Upper lobe of left lung (tissue), 6 donors: ENCODE results near the gene FBN2. TPM values are rescaled to one million over a fixed set of nuclear protein-coding genes. Genes with fewer than 3 reads are reported as not detected.
A peak's percentile ranks its signal among the peaks of the same experiment; 100 is the strongest.

ENCODE experiments used
- ATAC-seq, 2 donors: fragments of 200-7000 bp; cut with Tn5 transposase; one replicate each; pipeline ENCODE4 v1.9.1; 2022; ENCODE audit warnings: mild to moderate bottlenecking in 2 of 2, moderate library complexity in 2 of 2; ENCODE audit not compliant: low FRiP score in 2 of 2
- DNase-seq, 2 donors: peaks; one replicate each; pipeline ENCODE4 v3.0.0-alpha.2; 2019 to 2020
- H3K27ac ChIP-seq, 4 donors: fragments of 200-600 bp; sonication (generic); one replicate each; pipeline ENCODE4 v1.5.1; 2016 to 2019
- H3K27me3 ChIP-seq, 4 donors: fragments of 200-600 bp; sonication (generic); one replicate each; pipeline ENCODE4 v1.5.1; 2017 to 2019
- H3K36me3 ChIP-seq, 4 donors: fragments of 200-600 bp; sonication (generic); one replicate each; pipeline ENCODE4 v1.5.1; 2016 to 2019
- H3K4me1 ChIP-seq, 4 donors: fragments of 200-600 bp; sonication (generic); one replicate each; pipeline ENCODE4 v1.5.1; 2018 to 2019
- H3K4me3 ChIP-seq, 4 donors: fragments of 200-600 bp; sonication (generic); one replicate each; pipeline ENCODE4 v1.5.1; 2017 to 2019; ENCODE audit warnings: mild to moderate bottlenecking in 2 of 4, moderate library complexity in 1 of 4
- H3K9me3 ChIP-seq, 4 donors: fragments of 200-600 bp; sonication (generic); one replicate each; pipeline ENCODE4 v1.5.1; 2018 to 2019
- EP300 ChIP-seq, 4 donors: sonication (generic); formaldehyde crosslinking; IDR thresholded peaks; one replicate each; pipeline ENCODE4 v1.5.1; 2017; ENCODE audit warnings: antibody characterized with exemption in 4 of 4, control low read depth in 2 of 4
- POLR2A ChIP-seq, 4 donors: fragments of 450-650 bp; IDR thresholded peaks; one replicate each; pipeline ENCODE4 v1.5.1; 2016 to 2017; ENCODE audit warnings: antibody characterized with exemption in 4 of 4, mild to moderate bottlenecking in 2 of 4
- POLR2AphosphoS5 ChIP-seq, 2 donors: sonication (generic); formaldehyde crosslinking; IDR thresholded peaks; one replicate each; pipeline ENCODE4 v1.5.1; 2017; ENCODE audit warnings: antibody characterized with exemption in 2 of 2
- WGBS, 2 donors: methylation state at CpG; one replicate each; pipeline ENCODE4 v1.1.5; 2017 to 2018; 5-methylcytosine and 5-hydroxymethylcytosine counted together
- total RNA-seq, 6 donors: library from RNA; depleted of rRNA in 4 of 6; stranded (reverse); fragments of >200 nt in 4 of 6; gene quantifications; one replicate each; pipeline versions ENCODE4 v1.1.0 to v1.2.1, GENCODE V29; 2016 to 2021
- TF ChIP-seq, protein P1 (sequence below), 6 experiments: fragments of 450-650 bp in 4 of 6; fragments of 200-600 bp in 2 of 6; sonication (generic) in 2 of 6; IDR thresholded peaks; one replicate each; pipeline ENCODE4 v1.5.1; 2016 to 2019; ENCODE audit warnings: antibody characterized with exemption in 6 of 6
- donor health status: DM: no; HTN: no; CAD: no; lungs with moderate emphysema.
- donor health status: DM: no; HTN: yes; CAD: no; lungs with severe emphysema.

The FBN2 gene
- total RNA-seq, 6 donors from 2014 or later: under 0.01 to 1.7 (median 0.39) TPM

DNA sequence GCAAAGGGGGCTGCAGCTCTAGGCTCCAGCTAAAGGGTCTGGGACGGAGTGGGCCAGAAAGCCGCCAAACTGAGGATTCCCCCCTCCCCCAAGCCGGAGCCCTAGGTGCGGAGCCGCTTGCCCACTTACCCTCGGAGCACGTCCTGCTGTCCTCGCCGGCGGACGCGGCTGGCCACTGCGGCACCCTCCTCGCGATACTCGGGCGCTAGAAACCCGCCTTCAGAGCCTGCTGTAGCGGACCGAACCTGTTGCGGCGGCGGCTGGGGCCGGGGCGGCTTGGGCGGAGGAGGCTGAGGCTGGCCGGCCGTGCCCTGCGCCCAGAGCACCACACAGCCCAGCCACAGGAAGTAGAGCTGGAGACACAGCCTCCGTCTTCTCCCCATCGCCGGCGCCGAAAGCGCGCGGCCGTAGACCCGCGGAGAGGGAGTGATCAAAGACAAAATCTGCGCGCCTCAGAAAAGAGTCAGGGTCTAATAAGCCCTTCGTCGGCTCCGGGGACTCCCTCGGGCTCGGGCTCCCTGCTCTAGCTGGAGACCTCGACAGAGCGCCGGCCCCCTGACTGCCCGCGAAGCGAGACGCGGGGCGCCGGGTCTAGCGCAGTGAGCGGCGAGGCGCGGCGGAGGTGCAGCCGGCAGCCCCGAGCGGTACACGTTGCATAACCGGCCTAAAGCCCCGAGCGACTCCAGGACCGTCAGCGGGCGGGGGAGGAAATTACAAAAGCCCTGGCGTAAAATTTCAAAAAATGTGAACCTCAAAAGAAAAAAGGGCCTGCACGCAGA lies 635 bp downstream of the FBN2 start:
- peak; percentile 51 to 79 for ATAC-seq
- Histone ChIP-seq H3K9me3 (no peaks in the 10 kb centered on the region), H3K27ac (peak overlapping the region in 1 of 4 donors; percentile 21), H3K4me3 (peak overlapping the region; percentile 8 to 64 (median 46)), H3K27me3 (peaks cover 0 to 25% (median 14%) of the 10 kb centered on the region in 4 donors), H3K36me3 (no peaks in the 10 kb centered on the region), H3K4me1 (peaks cover 10 to 27% (median 24%) of the 10 kb centered on the region in 4 donors)
- TF ChIP-seq EP300 (IDR thresholded peaks at IDR 0.05): no peak
- TF ChIP-seq, protein P1, sequence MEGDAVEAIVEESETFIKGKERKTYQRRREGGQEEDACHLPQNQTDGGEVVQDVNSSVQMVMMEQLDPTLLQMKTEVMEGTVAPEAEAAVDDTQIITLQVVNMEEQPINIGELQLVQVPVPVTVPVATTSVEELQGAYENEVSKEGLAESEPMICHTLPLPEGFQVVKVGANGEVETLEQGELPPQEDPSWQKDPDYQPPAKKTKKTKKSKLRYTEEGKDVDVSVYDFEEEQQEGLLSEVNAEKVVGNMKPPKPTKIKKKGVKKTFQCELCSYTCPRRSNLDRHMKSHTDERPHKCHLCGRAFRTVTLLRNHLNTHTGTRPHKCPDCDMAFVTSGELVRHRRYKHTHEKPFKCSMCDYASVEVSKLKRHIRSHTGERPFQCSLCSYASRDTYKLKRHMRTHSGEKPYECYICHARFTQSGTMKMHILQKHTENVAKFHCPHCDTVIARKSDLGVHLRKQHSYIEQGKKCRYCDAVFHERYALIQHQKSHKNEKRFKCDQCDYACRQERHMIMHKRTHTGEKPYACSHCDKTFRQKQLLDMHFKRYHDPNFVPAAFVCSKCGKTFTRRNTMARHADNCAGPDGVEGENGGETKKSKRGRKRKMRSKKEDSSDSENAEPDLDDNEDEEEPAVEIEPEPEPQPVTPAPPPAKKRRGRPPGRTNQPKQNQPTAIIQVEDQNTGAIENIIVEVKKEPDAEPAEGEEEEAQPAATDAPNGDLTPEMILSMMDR (IDR thresholded peaks at IDR 0.05): no peak
- no peak for TF ChIP-seq POLR2AphosphoS5 (IDR thresholded peaks at IDR 0.05)
- no peak for TF ChIP-seq POLR2A (IDR thresholded peaks at IDR 0.05)
- peak in 1 of 2 donors; percentile 87 for DNase-seq
- 2 to 3% methylated on average over 15 to 25 of the region's 75 CpGs for WGBS, 2 donors

DNA sequence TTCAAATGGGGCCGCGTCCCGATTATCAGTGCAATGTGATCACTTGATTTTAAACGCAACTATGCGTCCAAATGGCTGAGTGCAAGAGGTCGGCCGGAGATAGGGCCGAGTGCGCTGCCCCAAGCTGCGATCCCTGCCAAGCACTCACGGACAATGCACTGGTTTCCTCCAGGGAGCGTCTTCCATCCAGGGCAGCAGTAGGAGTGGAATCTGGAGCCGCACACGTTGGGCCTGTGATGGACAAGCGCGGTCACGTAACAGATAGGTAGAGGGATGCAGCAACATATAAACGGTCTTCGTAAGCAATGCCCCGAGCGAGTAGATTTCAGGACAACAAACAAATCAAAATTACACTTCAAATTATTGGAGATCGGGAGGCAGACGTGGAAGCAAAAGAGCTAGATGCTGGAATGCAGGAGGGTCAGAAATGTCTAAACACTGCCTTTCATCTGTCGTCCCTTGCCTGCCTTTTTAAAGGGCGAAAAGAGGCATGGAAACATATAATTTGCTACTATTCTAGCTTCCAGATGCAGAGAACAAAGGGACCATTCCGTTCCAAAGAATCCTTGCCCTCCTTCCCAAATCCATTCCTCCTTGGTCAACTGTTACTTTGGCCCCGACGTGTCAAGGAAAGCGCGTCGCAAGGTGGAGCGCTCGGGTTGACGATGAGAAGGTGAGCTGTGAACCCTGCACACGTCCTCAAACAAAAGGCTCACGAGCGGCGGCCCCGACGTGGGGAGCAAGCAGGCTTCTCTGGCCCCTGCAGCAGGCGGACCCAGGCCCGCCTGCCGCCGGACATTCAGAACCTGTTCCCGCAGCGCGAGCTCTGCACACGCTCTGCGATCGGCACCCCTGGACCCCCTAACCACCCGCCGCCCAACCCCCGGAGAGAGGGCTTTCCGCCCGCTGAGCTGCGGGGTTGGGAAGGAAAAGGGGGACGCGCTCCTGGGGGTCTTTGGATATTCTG lies 1.5 kb downstream of the FBN2 start:
- H3K9me3 ChIP-seq: no peaks in the 10 kb centered on the region
- H3K4me3 ChIP-seq: peak overlapping the region in 3 of 4 donors; percentile 37 to 64 (median 54)
- 54 to 55% methylated on average over 38 to 49 of the region's 58 CpGs for WGBS, 2 donors
- H3K36me3 ChIP-seq: no peaks in the 10 kb centered on the region
- no peak for TF ChIP-seq POLR2AphosphoS5 (IDR thresholded peaks at IDR 0.05)
- no peak for TF ChIP-seq EP300 (IDR thresholded peaks at IDR 0.05)
- TF ChIP-seq POLR2A (IDR thresholded peaks at IDR 0.05): no peak
- TF ChIP-seq, protein P1 (IDR thresholded peaks at IDR 0.05): no peak
- no peak for ATAC-seq
- H3K4me1 ChIP-seq: peaks cover 10 to 27% (median 24%) of the 10 kb centered on the region in 4 donors
- no peak overlapping the region for H3K27ac ChIP-seq
- peaks cover 0 to 25% (median 14%) of the 10 kb centered on the region in 4 donors for H3K27me3 ChIP-seq
- DNase-seq: peak in 1 of 2 donors; percentile 56

DNA sequence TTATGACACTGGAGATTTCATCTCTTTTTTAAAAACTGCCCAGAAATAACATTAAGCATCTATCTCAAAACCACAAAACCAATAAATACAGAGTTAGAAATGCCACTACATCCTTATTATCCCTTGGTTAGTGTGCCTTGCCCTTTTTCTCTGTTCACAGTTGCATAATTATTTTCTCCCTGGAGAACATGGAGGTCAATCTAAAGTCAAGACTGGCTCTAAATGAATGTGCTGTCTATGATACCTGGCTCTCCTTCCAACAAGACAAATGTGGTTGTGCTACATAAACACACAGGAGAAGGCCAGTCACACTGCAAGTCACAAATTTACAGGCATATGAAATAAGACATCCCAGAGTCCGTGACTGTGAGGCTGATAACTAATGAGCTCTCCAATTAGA lies 2.8 kb downstream of the FBN2 start:
- peaks cover 0 to 25% (median 14%) of the 10 kb centered on the region in 4 donors for H3K27me3 ChIP-seq
- no peak for ATAC-seq
- WGBS, 2 donors: 82 to 83% methylated on average over 1 of the region's 1 CpG
- no peaks in the 10 kb centered on the region for H3K9me3 ChIP-seq
- no peak overlapping the region for H3K27ac ChIP-seq
- TF ChIP-seq EP300 (IDR thresholded peaks at IDR 0.05) (no peak), POLR2A (IDR thresholded peaks at IDR 0.05) (no peak), POLR2AphosphoS5 (IDR thresholded peaks at IDR 0.05) (no peak)
- TF ChIP-seq, protein P1 (IDR thresholded peaks at IDR 0.05): no peak
- no peak for DNase-seq
- no peak overlapping the region for H3K4me3 ChIP-seq
- H3K4me1 ChIP-seq: peaks cover 10 to 27% (median 24%) of the 10 kb centered on the region in 4 donors
- H3K36me3 ChIP-seq: no peaks in the 10 kb centered on the region

DNA sequence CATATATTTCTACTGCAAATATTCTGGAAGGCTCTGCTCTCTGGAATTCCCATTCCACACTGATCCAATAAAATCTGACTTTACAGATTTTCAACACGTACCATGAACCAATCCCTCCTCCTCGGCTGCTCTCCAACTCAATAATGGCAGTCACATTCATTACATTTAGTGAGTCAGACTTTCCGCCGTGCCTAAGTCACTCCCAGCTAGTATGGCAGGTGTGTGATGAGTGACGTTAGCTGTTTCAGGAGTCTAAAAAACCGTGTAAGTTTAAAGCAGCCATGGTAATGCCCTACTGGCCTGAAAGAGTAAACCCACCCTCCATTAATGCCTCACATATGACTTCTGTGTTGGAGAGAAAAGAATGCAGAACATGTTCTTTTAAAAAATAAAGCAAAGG lies 3.3 kb downstream of the FBN2 start:
- Histone ChIP-seq H3K9me3 (no peaks in the 10 kb centered on the region), H3K27ac (no peak overlapping the region), H3K36me3 (no peaks in the 10 kb centered on the region), H3K27me3 (peaks cover 0 to 25% (median 14%) of the 10 kb centered on the region in 4 donors), H3K4me1 (peaks cover 10 to 27% (median 24%) of the 10 kb centered on the region in 4 donors), H3K4me3 (no peak overlapping the region)
- WGBS, 2 donors: 78 to 81% methylated on average over 6 of the region's 6 CpGs
- TF ChIP-seq POLR2AphosphoS5 (IDR thresholded peaks at IDR 0.05) (no peak), POLR2A (IDR thresholded peaks at IDR 0.05) (no peak), EP300 (IDR thresholded peaks at IDR 0.05) (no peak)
- TF ChIP-seq, protein P1 (IDR thresholded peaks at IDR 0.05): no peak
- ATAC-seq (no peak), DNase-seq (no peak)
